Endothelial cell of umbilical vein (primary cell): Measurements from ENCODE around the gene NADSYN1. TPM values are rescaled to one million over a fixed set of nuclear protein-coding genes. Genes with fewer than 3 reads are reported as not detected.

Experiments used
- BruUV-seq: library from RNA; stranded (reverse); fragments of 400-500 nt; replicated peaks from 2 replicates; lab custom pipeline; 2021; lab: Mats Ljungman, UMichigan
- CTCF ChIA-PET: fragments of 300-600, 350-600 bp; sonication (Branson Sonifier 250); formaldehyde crosslinking; loops from one replicate; lab custom pipeline; 2021; ENCODE audit warnings: antibody characterized with exemption, inconsistent platforms; lab: Charles Lee
- POLR2A ChIA-PET: fragments of 300-600, 350-600 bp; sonication (Branson Sonifier 250); formaldehyde crosslinking; loops from one replicate; lab custom pipeline; 2021; ENCODE audit warnings: antibody characterized with exemption, inconsistent platforms; lab: Charles Lee
- DNase-seq: peaks from one replicate; pipeline ENCODE4 v3.0.0-alpha.2; 2011; ENCODE audit warnings: low read depth, low spot score
- FAIRE-seq: peaks from 2 replicates; lab custom pipeline; 2011; peaks lifted over from hg19 to GRCh38; lab: Jason Lieb, UNC
- H2AFZ ChIP-seq: 2 replicates; pipeline ENCODE4 v1.6.0; 2012; ENCODE audit warnings: low read depth, low read length, control low read depth, inconsistent platforms
- H3K27ac ChIP-seq: 2 replicates; pipeline ENCODE4 v1.5.1; 2011; ENCODE audit warnings: low read depth, mild to moderate bottlenecking, control low read depth, low read length, moderate library complexity; ENCODE audit not compliant: insufficient read depth
- H3K27me3 ChIP-seq, 2 experiments: 2 replicates each; pipeline versions ENCODE4 v1.6.0 to v1.6.1; 2011; ENCODE audit warnings: low read length in 2 of 2, mixed read lengths in 1 of 2; ENCODE audit not compliant: control insufficient read depth in 2 of 2, insufficient read depth in 2 of 2
- H3K36me3 ChIP-seq, 2 experiments: 2 replicates in 1 of 2; 3 replicates in 1 of 2; pipeline ENCODE4 v1.5.1; 2011; ENCODE audit warnings: low read length in 2 of 2, mild to moderate bottlenecking in 1 of 2, moderate library complexity in 1 of 2; ENCODE audit not compliant: control insufficient read depth in 2 of 2, insufficient read depth in 2 of 2; ENCODE audit errors: extremely low read depth in 1 of 2
- H3K4me1 ChIP-seq: 3 replicates; pipeline ENCODE4 v1.5.1; 2011; ENCODE audit warnings: mild to moderate bottlenecking, low read length; ENCODE audit not compliant: control insufficient read depth, insufficient read depth; ENCODE audit errors: extremely low read depth
- H3K4me2 ChIP-seq: 2 replicates; pipeline ENCODE4 v1.6.1; 2011; ENCODE audit warnings: low read length, control low read depth, mixed read lengths; ENCODE audit not compliant: insufficient read depth
- H3K4me3 ChIP-seq, 3 experiments: fragments of 200-600 bp in 1 of 3; sonication (generic), shearing (Covaris generic) in 1 of 3; replicated peaks in 1 of 3; 2 replicates each; pipeline ENCODE4 v1.5.1; 2011 to 2016; ENCODE audit warnings: control low read depth in 3 of 3, low read length in 3 of 3, mild to moderate bottlenecking in 2 of 3, inconsistent platforms in 1 of 3, low read depth in 1 of 3, moderate library complexity in 1 of 3; ENCODE audit not compliant: insufficient read depth in 1 of 3
- H3K79me2 ChIP-seq: 2 replicates; pipeline ENCODE4 v1.6.0; 2012; ENCODE audit warnings: low read length, inconsistent platforms; ENCODE audit not compliant: control insufficient read depth, insufficient read depth
- H3K9ac ChIP-seq: replicated peaks from 2 replicates; pipeline ENCODE3; 2011; ENCODE audit warnings: low read length, control low read depth; ENCODE audit not compliant: insufficient read depth; ENCODE audit errors: extremely low read depth
- H3K9me1 ChIP-seq: replicated peaks from 3 replicates; pipeline ENCODE4 v1.6.0; 2011; ENCODE audit warnings: mild to moderate bottlenecking, low read length; ENCODE audit not compliant: control insufficient read depth, insufficient read depth; ENCODE audit errors: extremely low read depth
- H3K9me3 ChIP-seq: replicated peaks from 2 replicates; pipeline ENCODE4 v1.5.1; 2012; ENCODE audit warnings: low read length, inconsistent platforms; ENCODE audit not compliant: control insufficient read depth, insufficient read depth
- H4K20me1 ChIP-seq: replicated peaks from 2 replicates; pipeline ENCODE3; 2011; ENCODE audit warnings: mild to moderate bottlenecking, low read length; ENCODE audit not compliant: control insufficient read depth, insufficient read depth; ENCODE audit errors: extremely low read depth
- CTCF ChIP-seq, 2 donors: IDR thresholded peaks; 1 replicate in 1 of 2; 2 replicates in 1 of 2; pipeline ENCODE4 v1.5.1; 2011; ENCODE audit warnings: low read length in 2 of 2, mild to moderate bottlenecking in 2 of 2, moderate library complexity in 2 of 2, control low read depth in 1 of 2, inconsistent platforms in 1 of 2, low read depth in 1 of 2; ENCODE audit not compliant: insufficient read depth in 1 of 2; ENCODE audit errors: extremely low read depth in 1 of 2
- EZH2 ChIP-seq: IDR thresholded peaks from 2 replicates; pipeline ENCODE4 v1.6.1; 2012; ENCODE audit warnings: borderline replicate concordance, low read depth, mild to moderate bottlenecking, moderate library complexity, low read length, inconsistent platforms; ENCODE audit not compliant: severe bottlenecking
- FOS ChIP-seq: IDR thresholded peaks from 2 replicates; pipeline ENCODE4 v1.6.1; 2011; ENCODE audit warnings: mild to moderate bottlenecking, low read length, moderate library complexity, borderline replicate concordance; ENCODE audit not compliant: insufficient read depth
- GATA2 ChIP-seq: IDR thresholded peaks from 2 replicates; pipeline ENCODE4 v1.7.0; 2011; ENCODE audit warnings: low read depth, mild to moderate bottlenecking, moderate library complexity, mixed read lengths, low read length; ENCODE audit not compliant: insufficient read length, insufficient read depth
- JUN ChIP-seq: IDR thresholded peaks from 2 replicates; pipeline ENCODE4 v1.6.1; 2011; ENCODE audit warnings: borderline replicate concordance, low read depth; ENCODE audit not compliant: insufficient read length, insufficient read depth
- MYC ChIP-seq: IDR thresholded peaks from one replicate; pipeline ENCODE4 v1.6.1; 2011; ENCODE audit warnings: mild to moderate bottlenecking, low read depth, low read length
- POLR2A ChIP-seq: IDR thresholded peaks from 2 replicates; pipeline ENCODE4 v1.6.1; 2012; ENCODE audit warnings: low read depth, mild to moderate bottlenecking, control low read depth, low read length
- POLR2AphosphoS5 ChIP-seq: IDR thresholded peaks from 2 replicates; pipeline ENCODE4 v1.6.1; 2012; ENCODE audit warnings: low read depth, mild to moderate bottlenecking, control low read depth, low read length, moderate library complexity; ENCODE audit not compliant: insufficient read depth
- dilution Hi-C: fragments of 300-500 bp; cut with MboI; formaldehyde crosslinking; loops from one replicate; pipeline ENCODE4 v1.15.0; 2019; ENCODE audit warnings: low sequenced_read_pairs; ENCODE audit not compliant: extremely low pct_ligation_motif_present
- intact Hi-C: fragments of 100-400 bp; cut with micrococcal nuclease; formaldehyde crosslinking; loops from one replicate; pipeline ENCODE4 v1.10.0; 2022
- polyA plus RNA-seq, 4 experiments: library from polyadenylated mRNA; depleted of rRNA in 3 of 4; stranded (reverse) in 3 of 4; unstranded in 1 of 4; fragments of >200 nt; gene quantifications; 2 replicates each; pipeline versions ENCODE4 v1.2.1 to v1.2.3, GENCODE V29; 2011 to 2012; ENCODE audit warnings: missing spikeins in 1 of 4
- total RNA-seq: library from RNA; stranded (reverse); gene quantifications from 2 replicates; pipeline ENCODE4 v1.2.3, GENCODE V29; 2021
- TF ChIP-seq, protein P1 (sequence below): IDR thresholded peaks from 2 replicates; pipeline ENCODE4 v1.6.1; 2011; ENCODE audit not compliant: insufficient read depth, insufficient read length

Gene NADSYN1
- total and polyA plus RNA-seq, 2 donors (not counting 3 experiments of a cell fraction or from before 2014, with no cell fraction given): 77.5 to 99.2 TPM

- Histone ChIP-seq H3K9ac (no peak overlapping the region), H3K27ac (no peak overlapping the region), H4K20me1 (no peaks in the 10 kb centered on the region), H3K36me3 (peaks cover 8 to 41% of the 10 kb centered on the region in 2 experiments), H3K4me3 (no peak overlapping the region), H3K27me3 (no peaks in the 10 kb centered on the region), H3K9me3 (no peaks in the 10 kb centered on the region), H3K79me2 (no peaks in the 10 kb centered on the region), H3K4me1 (no peaks in the 10 kb centered on the region), H3K4me2 (no peak overlapping the region), H2AFZ (no peak overlapping the region), H3K9me1 (no peaks in the 10 kb centered on the region)
- TF ChIP-seq JUN (no peak), FOS (no peak), CTCF (IDR thresholded peaks at IDR 0.05; ENCODE audit: extremely low read depth in 1 of 2, insufficient read depth in 1 of 2, low read depth in 1 of 2, low read length in 2 of 2) (no peak), GATA2 (no peak), POLR2A (no peak), EZH2 (no peak), MYC (no peak), POLR2AphosphoS5 (no peak)
- TF ChIP-seq, protein P1, sequence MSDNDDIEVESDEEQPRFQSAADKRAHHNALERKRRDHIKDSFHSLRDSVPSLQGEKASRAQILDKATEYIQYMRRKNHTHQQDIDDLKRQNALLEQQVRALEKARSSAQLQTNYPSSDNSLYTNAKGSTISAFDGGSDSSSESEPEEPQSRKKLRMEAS: no peak
- dilution Hi-C loops: no loop called here
- no TSS peak for BruUV-seq
- ChIA-PET CTCF (no interaction called here), POLR2A (no interaction called here)
- intact Hi-C loops: no loop called here
- no peak for DNase-seq
- FAIRE-seq: no peak
Observed at GRCh38 chr11:71437399-71437798, 15.6 kb upstream of the NADSYN1 start.
